ENCODE measurements around the gene KDM4C. TPM values are rescaled to one million over a fixed set of nuclear protein-coding genes. Genes with fewer than 3 reads are reported as not detected.

The KDM4C gene
- total RNA-seq, 4 donors from 2014 or later, result 32.3 to 41.4 (median 35.3) TPM

GRCh38 chr9:6759185-6759977, 1.6 kb downstream of the KDM4C start:
- DNase-seq (ENCODE audit: low spot score in 2 of 2), result peak in 1 of 2 donors; percentile 79
- peak overlapping the region; percentile 97 for H3K4me3 ChIP-seq (ENCODE audit: low read depth, poor library complexity, severe bottlenecking)
- 24% methylated on average over 27 of the region's 27 CpGs for WGBS, 2 donors
- intact Hi-C loops (cut with DNase I; ENCODE audit: low total_unique reads), result no loop called here
- TF ChIP-seq POLR2A (IDR thresholded peaks at IDR 0.05) (no peak), CTCF (IDR thresholded peaks at IDR 0.05) (no peak)

GRCh38 chr9:6761306-6761705, 3.5 kb downstream of the KDM4C start:
- H3K4me3 ChIP-seq (ENCODE audit: low read depth, poor library complexity, severe bottlenecking), result no peak overlapping the region
- TF ChIP-seq CTCF (IDR thresholded peaks at IDR 0.05), result no peak
- no peak for TF ChIP-seq POLR2A (IDR thresholded peaks at IDR 0.05)
- intact Hi-C loops (cut with DNase I; ENCODE audit: low total_unique reads), result no loop called here
- 70 to 94% methylated on average over 4 of the region's 4 CpGs for WGBS, 2 donors
- DNase-seq (ENCODE audit: low spot score in 2 of 2), result peak in 1 of 2 donors; percentile 59

- intact Hi-C loops (cut with DNase I; ENCODE audit: low total_unique reads), result no loop called here
- H3K4me3 ChIP-seq (ENCODE audit: low read depth, poor library complexity, severe bottlenecking), result no peak overlapping the region
- TF ChIP-seq CTCF (IDR thresholded peaks at IDR 0.05) (no peak), POLR2A (IDR thresholded peaks at IDR 0.05) (no peak)
- DNase-seq (ENCODE audit: low spot score in 2 of 2), result no peak
Measured at GRCh38 chr9:6763244-6763643, 5.5 kb downstream of the KDM4C start.

- WGBS, 2 donors, result 94 to 98% methylated on average over 2 of the region's 2 CpGs
- no peak for TF ChIP-seq POLR2A (IDR thresholded peaks at IDR 0.05)
- no peak for TF ChIP-seq CTCF (IDR thresholded peaks at IDR 0.05)
- no peak overlapping the region for H3K4me3 ChIP-seq (ENCODE audit: low read depth, poor library complexity, severe bottlenecking)
- intact Hi-C loops (cut with DNase I; ENCODE audit: low total_unique reads), result no loop called here
- DNase-seq (ENCODE audit: low spot score in 2 of 2), result no peak
Measured at GRCh38 chr9:6764011-6764410, 6.2 kb downstream of the KDM4C start.

GRCh38 chr9:6764523-6764922, 6.8 kb downstream of the KDM4C start:
- intact Hi-C loops (cut with DNase I; ENCODE audit: low total_unique reads), result no loop called here
- DNase-seq (ENCODE audit: low spot score in 2 of 2), result no peak
- H3K4me3 ChIP-seq (ENCODE audit: low read depth, poor library complexity, severe bottlenecking), result no peak overlapping the region
- TF ChIP-seq CTCF (IDR thresholded peaks at IDR 0.05), result no peak
- TF ChIP-seq POLR2A (IDR thresholded peaks at IDR 0.05), result no peak

GRCh38 chr9:6764950-6765349, 7.2 kb downstream of the KDM4C start:
- no peak for TF ChIP-seq POLR2A (IDR thresholded peaks at IDR 0.05)
- TF ChIP-seq CTCF (IDR thresholded peaks at IDR 0.05), result no peak
- 90 to 91% methylated on average over 1 of the region's 1 CpG for WGBS, 2 donors
- H3K4me3 ChIP-seq (ENCODE audit: low read depth, poor library complexity, severe bottlenecking), result no peak overlapping the region
- intact Hi-C loops (cut with DNase I; ENCODE audit: low total_unique reads), result no loop called here
- no peak for DNase-seq (ENCODE audit: low spot score in 2 of 2)
